Neuron (in vitro differentiated cells): Measurements from ENCODE around the gene C19orf25.
A peak's percentile ranks its signal among the peaks of the same experiment; 100 is the strongest.

ENCODE experiments used
- H2AFZ ChIP-seq: one replicate; pipeline ENCODE4 v1.6.1; 2013; ENCODE audit warnings: low read depth, mild to moderate bottlenecking, inconsistent platforms, low read length, moderate library complexity
- H3K27me3 ChIP-seq: one replicate; pipeline ENCODE4 v1.6.1; 2013; ENCODE audit warnings: low read length; ENCODE audit not compliant: insufficient read depth
- H3K36me3 ChIP-seq: one replicate; pipeline ENCODE4 v1.6.1; 2013; ENCODE audit warnings: low read length; ENCODE audit not compliant: insufficient read depth
- H3K4me1 ChIP-seq: one replicate; pipeline ENCODE4 v1.6.1; 2013; ENCODE audit warnings: low read length; ENCODE audit not compliant: insufficient read depth
- H3K4me3 ChIP-seq: 2 replicates; pipeline ENCODE4 v1.5.1; 2013; ENCODE audit warnings: mild to moderate bottlenecking, low read length, moderate library complexity
- H3K9me3 ChIP-seq: one replicate; pipeline ENCODE4 v1.6.1; 2013; ENCODE audit warnings: low read length

Gene C19orf25

DNA sequence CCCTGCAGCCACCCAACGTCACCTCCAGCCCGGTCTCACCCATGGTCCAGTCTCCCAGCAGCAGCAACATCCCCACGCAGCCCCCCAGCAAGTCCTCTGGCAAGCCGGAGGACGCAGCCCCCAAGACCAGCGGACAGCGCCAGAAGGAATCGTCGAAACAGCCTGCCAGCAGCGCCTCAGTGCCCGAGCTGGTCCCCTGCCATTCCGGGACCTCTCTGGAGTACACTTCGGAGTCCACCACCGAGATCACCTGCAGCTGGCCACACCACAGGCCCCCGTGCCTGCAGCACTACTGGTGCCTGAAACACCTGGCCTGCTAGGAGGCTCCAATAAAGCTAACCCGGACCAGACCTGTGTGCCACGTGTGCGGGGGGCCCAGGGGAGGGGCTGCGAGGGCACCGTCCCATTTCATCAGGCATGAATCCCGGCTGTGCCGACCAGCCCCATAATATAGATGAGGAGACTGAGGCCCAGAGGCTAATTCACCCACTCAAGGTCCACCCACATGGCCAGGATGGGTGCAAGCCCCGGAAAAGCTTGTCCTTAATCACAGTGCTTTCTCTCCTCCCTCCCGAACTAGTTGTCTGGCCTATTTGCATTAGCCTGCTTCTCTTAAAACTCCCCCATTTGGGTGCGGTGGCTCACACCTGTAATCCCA, 18.7 kb upstream of the C19orf25 start:
- Histone ChIP-seq H3K9me3 (no peaks in the 10 kb centered on the region), H3K4me1 (peaks cover 13% of the 10 kb centered on the region), H3K36me3 (no peaks in the 10 kb centered on the region), H3K27me3 (no peaks in the 10 kb centered on the region), H3K4me3 (no peak overlapping the region), H2AFZ (no peak overlapping the region)

DNA sequence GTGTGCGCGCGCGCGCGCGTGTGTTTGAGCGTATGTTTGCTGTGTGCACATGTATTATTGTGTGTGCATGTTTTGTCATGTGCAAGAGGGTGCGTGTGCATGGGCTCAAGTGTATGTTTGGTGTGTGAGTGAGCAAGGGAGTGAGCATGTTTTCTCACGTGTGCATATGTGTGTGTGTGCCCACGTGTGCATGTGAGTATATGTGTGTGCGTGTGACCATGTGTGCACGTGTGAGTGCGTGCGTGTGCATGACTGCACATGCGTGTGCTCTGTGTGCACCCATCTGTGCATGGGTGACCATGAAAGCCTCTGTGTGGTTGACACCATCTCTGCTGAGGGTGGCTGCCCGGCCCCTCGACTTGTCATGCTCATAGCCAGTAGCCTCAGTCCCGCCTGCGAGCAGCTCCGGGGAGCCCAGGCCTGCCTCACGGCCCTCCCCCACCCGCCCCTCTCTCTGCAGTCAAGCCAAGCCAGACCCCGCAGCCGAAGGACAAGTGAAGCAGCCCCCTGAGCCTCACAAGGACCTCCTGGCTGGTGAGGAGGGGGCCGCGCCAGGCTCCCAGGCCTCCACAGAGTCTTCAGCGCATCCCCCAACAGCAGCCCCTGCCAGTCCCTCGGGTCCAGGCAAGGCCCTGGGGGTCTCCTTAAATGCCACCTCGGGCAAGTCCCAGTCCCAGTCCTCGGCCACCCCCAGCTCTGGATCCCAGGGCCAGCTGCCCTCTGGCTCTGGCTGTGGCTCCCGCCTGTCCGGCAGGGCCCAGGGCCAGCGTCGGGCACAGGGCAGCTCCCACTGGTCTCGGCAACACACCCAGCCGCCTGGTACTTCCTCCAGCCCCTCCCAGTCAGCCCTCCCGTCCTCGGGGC, 17.9 kb upstream of the C19orf25 start:
- H2AFZ ChIP-seq = no peak overlapping the region
- peaks cover 17% of the 10 kb centered on the region for H3K4me1 ChIP-seq
- H3K36me3 ChIP-seq = no peaks in the 10 kb centered on the region
- no peaks in the 10 kb centered on the region for H3K27me3 ChIP-seq
- H3K9me3 ChIP-seq = no peaks in the 10 kb centered on the region
- no peak overlapping the region for H3K4me3 ChIP-seq

DNA sequence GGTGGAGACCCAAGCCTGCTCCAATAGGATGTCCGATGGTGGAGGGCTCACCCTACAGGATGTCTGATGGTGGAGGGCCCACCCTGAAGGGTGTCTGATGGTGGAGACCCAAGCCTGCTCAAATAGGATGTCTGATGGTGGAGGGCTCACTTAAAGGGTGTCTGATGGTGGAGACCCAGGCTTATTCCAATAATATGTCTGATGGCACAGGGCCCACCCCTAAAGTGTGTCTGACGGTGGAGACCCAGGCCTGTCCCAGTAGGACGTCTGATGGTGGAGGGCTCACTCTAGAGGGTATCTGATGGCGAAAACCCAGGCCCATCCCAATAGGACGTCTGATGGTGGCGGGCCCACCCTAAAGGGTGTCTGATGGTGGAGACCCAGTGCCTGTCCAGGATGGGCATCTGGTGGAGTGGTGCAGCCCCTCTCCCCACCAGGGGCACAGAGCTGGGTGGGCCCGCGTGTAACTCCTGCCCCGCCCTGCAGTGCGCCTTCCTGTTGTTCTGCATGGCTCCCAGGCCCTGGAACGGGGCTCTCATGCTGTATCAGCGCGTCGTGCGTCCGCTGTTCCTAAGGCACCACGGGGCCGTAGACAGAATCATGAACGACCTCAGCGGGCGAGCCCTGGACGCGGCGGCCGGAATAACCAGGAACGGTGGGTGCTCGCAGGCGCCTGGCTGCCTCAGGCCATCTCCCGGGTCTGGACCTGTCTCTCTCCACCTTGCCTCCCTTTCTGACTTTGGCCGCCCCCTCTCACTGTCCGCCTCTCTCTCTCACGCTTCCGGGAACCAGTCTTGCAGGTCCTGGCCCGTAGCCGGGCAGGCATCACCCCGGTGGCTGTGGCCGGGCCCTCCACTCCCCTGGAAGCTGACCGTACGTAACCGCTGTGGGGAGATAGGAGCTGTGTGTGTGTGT, 17.0 kb upstream of the C19orf25 start:
- peaks cover 17% of the 10 kb centered on the region for H3K4me1 ChIP-seq
- H3K9me3 ChIP-seq = no peaks in the 10 kb centered on the region
- no peak overlapping the region for H2AFZ ChIP-seq
- H3K27me3 ChIP-seq = no peaks in the 10 kb centered on the region
- no peaks in the 10 kb centered on the region for H3K36me3 ChIP-seq
- H3K4me3 ChIP-seq = no peak overlapping the region

DNA sequence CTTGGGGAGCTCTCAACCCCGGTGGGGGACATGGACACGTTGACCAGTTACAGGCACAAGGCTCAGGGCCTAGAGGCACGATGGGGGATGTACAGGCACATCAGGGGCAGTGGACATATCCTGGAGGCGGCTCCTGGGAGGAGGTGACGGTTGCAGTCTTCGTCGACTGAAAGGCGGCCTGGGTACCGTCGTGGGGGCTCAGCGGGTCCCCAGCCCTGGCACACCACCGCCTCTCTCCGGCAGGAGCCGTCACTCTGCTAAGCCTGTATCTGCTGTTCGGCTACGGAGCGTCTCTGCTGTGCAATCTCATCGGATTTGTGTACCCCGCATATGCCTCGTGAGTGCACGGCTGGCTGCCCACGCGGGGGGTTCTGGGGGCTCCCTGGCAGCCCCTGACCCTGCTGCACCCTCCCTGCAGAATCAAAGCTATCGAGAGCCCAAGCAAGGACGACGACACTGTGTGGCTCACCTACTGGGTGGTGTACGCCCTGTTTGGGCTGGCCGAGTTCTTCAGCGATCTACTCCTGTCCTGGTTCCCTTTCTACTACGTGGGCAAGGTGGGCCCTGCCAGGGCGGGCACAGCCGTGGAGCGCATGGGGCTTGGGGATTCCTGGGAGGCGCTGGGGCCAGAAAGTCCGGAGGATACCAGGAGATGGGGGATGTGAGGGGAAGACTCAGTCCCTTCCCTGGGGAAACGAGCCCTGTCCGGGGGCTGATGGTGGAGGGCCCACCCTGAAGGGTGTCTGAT, 16.2 kb upstream of the C19orf25 start:
- Histone ChIP-seq H3K27me3 (no peaks in the 10 kb centered on the region), H3K4me3 (no peak overlapping the region), H3K9me3 (no peaks in the 10 kb centered on the region), H3K36me3 (no peaks in the 10 kb centered on the region), H3K4me1 (peaks cover 17% of the 10 kb centered on the region), H2AFZ (no peak overlapping the region)

DNA sequence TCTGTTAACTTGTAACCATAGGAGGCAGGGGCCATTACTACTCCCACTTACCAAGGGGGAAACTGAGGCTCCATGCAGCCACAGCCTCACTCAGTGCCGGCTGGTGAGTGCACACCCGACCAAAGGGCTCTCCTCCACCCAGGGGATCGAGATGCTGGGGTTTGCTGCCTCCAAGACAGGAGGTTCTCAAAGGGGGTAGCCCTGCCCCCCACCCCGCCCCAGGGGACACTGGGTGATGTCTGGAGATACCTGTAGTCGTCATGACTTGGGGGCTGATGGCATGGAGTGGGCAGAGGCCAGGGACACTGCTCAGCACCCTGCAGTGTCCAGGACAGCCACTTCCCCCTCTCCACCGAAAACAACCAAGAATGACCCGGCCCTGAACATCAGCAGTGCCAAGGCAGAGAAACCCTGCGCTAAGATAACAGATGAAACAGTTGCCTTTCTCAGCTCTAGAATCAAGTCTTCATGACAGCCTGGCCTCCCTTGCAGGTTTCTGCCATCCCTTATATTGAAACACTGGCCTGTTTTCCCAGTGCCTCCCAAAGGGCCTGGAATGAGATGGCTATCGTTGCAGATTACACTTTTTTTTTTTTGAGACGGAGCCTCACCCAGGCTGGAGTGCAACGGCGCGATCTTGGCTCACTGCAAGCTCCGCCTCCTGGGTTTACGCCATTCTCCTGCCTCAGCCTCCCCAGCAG, 15.2 kb upstream of the C19orf25 start:
- Histone ChIP-seq H2AFZ (no peak overlapping the region), H3K9me3 (no peaks in the 10 kb centered on the region), H3K27me3 (no peaks in the 10 kb centered on the region), H3K36me3 (no peaks in the 10 kb centered on the region), H3K4me3 (no peak overlapping the region), H3K4me1 (peaks cover 25% of the 10 kb centered on the region)

DNA sequence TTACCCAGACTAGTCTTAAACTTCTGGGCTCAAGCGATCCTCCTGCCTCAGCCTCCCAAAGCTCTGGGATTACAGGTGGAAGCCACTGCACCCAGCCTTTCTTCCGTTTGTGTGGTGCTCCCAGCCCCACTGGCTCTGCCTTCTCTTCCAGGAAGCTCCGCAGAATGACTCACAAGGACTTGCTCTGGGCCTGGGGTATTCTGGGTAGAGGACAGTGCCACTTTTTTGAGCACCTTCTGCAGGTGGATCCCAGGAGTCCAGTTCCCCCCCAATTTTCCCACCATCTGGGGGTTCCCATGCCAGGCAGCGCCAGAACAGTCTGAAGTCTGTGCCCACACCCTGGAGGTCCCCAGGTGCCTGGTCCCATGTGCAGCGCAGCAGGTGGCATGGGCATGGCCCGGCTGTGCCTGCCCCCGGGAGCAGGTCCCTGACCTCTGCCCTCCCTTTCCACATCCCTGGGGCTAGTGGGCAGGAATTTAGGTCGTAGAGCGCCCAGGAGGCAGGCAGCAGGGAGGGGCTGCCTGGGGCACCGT, 13.5 kb upstream of the C19orf25 start:
- no peaks in the 10 kb centered on the region for H3K36me3 ChIP-seq
- H3K4me3 ChIP-seq = no peak overlapping the region
- H3K4me1 ChIP-seq = peaks cover 21% of the 10 kb centered on the region
- H3K9me3 ChIP-seq = no peaks in the 10 kb centered on the region
- no peak overlapping the region for H2AFZ ChIP-seq
- H3K27me3 ChIP-seq = no peaks in the 10 kb centered on the region

DNA sequence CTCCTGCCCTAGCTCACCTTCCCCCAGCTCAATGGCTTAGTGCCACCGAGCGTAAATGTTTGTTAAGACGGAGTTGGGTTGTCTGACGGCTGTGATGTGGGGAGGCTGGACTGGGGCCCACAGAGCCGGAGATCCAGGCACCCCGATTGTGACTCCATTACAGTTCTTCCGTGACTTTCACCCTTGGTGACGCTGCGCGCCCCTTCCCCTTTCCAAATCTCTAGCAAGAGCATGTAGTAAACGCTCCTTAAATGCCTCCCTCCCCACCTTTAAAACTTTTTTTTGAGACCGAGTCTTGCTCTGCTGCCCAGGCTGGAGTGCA, 12.8 kb upstream of the C19orf25 start:
- Histone ChIP-seq H3K9me3 (no peaks in the 10 kb centered on the region), H3K27me3 (no peaks in the 10 kb centered on the region), H3K4me1 (peaks cover 21% of the 10 kb centered on the region), H3K36me3 (no peaks in the 10 kb centered on the region), H2AFZ (no peak overlapping the region), H3K4me3 (peak overlapping the region; percentile 53)

DNA sequence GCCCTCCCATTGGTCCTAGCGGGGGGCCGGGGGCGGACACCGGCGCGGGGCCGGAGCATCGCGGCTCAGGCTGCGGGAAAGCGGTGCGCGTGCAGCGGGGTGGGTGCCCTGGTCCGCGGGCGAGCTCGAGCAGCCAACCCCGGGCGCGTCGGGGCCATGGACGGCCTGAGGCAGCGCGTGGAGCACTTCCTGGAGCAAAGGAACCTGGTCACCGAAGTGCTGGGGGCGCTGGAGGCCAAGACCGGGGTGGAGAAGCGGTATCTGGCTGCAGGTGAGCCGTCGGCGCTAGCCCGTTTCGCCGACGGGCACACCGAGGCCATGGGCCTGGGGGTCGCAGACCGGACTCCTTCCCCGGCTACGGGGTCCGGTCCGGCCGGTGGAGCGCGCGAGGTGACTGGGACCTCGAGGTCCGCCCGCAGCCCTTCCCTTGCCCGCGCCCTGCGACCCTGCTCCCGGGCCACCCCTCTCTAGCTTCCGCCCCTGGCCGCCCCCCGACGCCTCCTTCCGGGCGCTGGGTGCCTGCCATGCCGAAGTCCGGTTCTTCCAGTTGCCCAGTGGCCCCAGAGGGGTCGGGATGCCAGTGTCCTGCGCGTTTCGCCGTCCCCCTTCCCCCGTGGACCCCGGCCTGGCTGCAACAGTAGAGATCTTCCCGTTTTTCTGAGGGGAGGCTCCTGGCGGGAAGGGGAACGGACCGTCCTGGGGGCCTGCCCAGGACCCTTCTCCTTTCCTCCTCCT, 12.3 kb upstream of the C19orf25 start, which contains the start of gene REEP6:
Gene REEP6 (plus strand): TSS at position 68 of the 735 bp plus-strand sequence. CDS start 89 bp downstream, at position 157.
- Histone ChIP-seq H3K9me3 (no peaks in the 10 kb centered on the region), H3K4me1 (peaks cover 21% of the 10 kb centered on the region), H3K4me3 (peak within 1 kb of the TSS; percentile 53), H2AFZ (peak within 1 kb of the TSS; percentile 52), H3K36me3 (no peaks in the 10 kb centered on the region), H3K27me3 (no peaks in the 10 kb centered on the region)

DNA sequence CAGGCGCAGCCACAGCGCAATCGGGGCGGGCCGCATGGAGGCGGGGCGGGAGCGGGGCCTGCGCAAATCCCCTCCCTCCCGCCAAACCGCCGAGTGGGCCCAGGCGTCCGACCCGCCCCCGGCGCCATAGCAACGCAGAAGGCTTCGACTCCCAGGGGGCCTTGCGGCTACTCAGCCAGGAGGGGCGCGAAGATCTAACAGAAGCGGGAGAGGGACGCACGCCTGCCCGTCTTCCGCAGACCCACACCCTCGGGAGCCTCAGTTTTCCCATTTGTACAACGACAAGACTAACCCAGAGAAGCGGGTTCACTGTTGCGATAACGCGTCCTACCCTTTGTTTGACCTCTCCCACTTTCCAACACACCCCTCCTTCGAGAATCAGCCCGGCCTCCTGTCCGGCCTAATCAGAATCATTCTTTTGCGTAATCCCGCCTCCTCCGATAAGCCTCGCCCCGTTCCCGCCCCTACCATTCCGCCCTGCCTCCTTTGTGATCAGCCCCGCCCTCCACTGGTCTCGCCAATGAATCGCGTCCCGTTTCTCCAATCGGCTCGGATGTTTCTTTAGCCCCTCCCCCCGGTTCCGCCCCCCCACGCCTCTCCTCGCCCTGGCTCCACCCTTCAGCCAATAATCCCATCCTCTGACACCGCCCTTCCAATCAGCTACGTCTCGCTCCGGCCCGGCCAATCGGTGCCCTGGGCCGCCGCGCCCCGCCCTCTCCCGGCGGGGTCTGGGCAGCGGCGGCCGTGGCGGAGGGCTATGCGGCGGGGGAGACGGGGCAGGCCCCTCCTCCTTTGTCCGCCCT, 11.5 kb upstream of the C19orf25 start, which contains the start of gene PCSK4:
Gene PCSK4 (minus strand): TSS at position 40 of the 803 bp plus-strand sequence. CDS start 4 bp downstream, at position 36.
- Histone ChIP-seq H3K9me3 (no peaks in the 10 kb centered on the region), H2AFZ (peak within 1 kb of the TSS; percentile 52), H3K4me1 (peaks cover 21% of the 10 kb centered on the region), H3K4me3 (peak within 1 kb of the TSS; percentile 53), H3K36me3 (no peaks in the 10 kb centered on the region), H3K27me3 (no peaks in the 10 kb centered on the region)

DNA sequence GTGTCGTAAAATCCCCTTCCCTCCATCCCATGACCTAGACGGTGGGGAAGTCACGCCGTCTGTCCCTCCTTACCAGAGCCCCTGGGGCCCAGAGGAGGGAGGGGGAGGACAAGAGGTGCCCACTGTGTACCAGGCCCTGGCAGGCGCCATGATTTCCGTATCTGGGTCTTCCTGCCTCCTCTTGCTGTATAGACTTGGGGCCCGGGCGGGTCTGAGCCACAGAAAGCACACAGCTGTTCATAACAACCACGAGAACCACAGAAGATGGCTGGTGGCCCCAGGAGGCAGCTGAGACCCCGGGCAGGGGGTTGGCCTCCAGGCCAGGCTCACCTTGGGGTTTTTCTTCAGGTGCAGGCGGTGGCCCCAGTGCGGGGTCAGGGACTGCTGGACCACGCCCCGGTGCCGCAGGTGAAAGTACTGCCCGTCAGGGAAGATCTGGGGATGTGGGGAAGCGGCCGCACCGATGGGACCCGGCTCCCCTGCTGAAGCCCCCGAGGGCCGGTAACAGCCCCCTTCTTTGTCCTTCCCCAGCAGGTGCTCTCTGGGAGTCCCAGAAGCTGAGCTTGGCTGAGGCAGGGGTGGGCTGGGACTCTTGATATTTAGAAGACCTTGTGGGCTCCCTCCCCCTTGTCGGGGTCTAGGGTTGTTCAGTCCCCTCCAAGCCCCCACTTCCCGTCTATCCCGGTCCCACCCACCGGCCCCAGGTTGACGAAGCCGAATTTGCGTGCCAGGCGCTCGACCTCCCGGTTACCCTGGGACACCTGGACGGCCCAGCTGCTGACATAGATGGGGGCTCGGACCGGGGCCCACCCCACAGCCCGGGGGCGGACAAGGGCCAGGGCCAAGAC, 10.7 kb upstream of the C19orf25 start:
- no peaks in the 10 kb centered on the region for H3K9me3 ChIP-seq
- H3K27me3 ChIP-seq = no peaks in the 10 kb centered on the region
- H3K4me3 ChIP-seq = peak overlapping the region; percentile 51
- H3K36me3 ChIP-seq = no peaks in the 10 kb centered on the region
- H2AFZ ChIP-seq = peak overlapping the region; percentile 22
- H3K4me1 ChIP-seq = peaks cover 21% of the 10 kb centered on the region
